Cardiac fibroblast (primary cell): ENCODE measurements around the gene PRKCA.
"Not testable (repeated sequence)": the region's sequence is repeated elsewhere in the genome, so short reads cannot be mapped to it uniquely, and the experiment has no call there.

Experiments
- DNase-seq, 2 donors: peaks; one replicate each; pipeline versions ENCODE4 v3.0.0 to v3.0.0-alpha.2; 2010; ENCODE audit warnings: low read depth in 2 of 2
- H3K4me3 ChIP-seq, 2 donors: replicated peaks in 1 of 2; 1 replicate in 1 of 2; 2 replicates in 1 of 2; pipeline ENCODE4 v1.5.1; 2011; ENCODE audit warnings: low read depth in 2 of 2, low read length in 2 of 2, mild to moderate bottlenecking in 2 of 2, moderate library complexity in 1 of 2
- TF ChIP-seq, protein P1 (sequence below): IDR thresholded peaks from one replicate; pipeline ENCODE4 v1.5.1; 2011; ENCODE audit warnings: low read depth, mild to moderate bottlenecking, low read length, inconsistent platforms

Gene PRKCA

DNA sequence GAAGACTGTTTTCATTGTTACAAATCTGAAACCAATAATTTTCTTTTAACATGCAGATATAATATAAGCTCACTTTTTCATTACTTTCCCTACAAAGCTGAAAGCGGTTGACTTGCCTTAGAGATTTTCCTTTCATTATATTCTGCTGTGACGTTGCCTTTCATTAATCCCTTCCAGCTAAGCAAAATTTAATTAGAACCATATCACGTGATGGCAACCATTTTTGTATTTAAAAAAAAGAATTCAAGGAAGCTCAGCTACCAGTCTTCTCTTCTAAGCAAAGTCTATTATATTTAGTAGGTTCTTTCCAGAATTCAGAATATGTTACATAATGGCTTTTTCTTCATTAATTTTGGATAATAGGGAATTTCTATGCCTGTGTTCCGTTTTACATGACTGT, 186.5 kb downstream of the PRKCA start:
- no peak overlapping the region for H3K4me3 ChIP-seq
- no peak for DNase-seq
- TF ChIP-seq, protein P1, sequence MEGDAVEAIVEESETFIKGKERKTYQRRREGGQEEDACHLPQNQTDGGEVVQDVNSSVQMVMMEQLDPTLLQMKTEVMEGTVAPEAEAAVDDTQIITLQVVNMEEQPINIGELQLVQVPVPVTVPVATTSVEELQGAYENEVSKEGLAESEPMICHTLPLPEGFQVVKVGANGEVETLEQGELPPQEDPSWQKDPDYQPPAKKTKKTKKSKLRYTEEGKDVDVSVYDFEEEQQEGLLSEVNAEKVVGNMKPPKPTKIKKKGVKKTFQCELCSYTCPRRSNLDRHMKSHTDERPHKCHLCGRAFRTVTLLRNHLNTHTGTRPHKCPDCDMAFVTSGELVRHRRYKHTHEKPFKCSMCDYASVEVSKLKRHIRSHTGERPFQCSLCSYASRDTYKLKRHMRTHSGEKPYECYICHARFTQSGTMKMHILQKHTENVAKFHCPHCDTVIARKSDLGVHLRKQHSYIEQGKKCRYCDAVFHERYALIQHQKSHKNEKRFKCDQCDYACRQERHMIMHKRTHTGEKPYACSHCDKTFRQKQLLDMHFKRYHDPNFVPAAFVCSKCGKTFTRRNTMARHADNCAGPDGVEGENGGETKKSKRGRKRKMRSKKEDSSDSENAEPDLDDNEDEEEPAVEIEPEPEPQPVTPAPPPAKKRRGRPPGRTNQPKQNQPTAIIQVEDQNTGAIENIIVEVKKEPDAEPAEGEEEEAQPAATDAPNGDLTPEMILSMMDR: no peak

DNA sequence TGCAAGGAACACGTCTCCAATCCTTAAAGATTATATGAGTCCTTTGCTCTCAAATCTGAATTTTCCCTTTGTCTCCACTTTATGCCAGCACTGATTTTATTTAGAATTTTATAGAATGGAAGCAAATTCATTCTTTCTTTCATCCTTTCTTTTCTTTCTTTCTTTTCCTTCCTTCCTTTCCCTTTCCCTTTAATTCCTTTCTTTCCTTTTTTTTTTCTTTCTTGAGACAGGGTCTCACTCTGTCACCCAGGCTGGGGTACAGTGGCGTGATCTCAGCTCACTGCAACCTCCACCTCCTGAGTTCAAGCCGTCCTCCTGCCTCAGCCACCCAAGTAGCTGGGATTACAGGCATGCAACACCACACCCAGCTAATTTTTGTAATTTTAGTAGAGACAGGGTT, 187.2 kb downstream of the PRKCA start:
- not testable (repeated sequence) for DNase-seq, H3K4me3 ChIP-seq

DNA sequence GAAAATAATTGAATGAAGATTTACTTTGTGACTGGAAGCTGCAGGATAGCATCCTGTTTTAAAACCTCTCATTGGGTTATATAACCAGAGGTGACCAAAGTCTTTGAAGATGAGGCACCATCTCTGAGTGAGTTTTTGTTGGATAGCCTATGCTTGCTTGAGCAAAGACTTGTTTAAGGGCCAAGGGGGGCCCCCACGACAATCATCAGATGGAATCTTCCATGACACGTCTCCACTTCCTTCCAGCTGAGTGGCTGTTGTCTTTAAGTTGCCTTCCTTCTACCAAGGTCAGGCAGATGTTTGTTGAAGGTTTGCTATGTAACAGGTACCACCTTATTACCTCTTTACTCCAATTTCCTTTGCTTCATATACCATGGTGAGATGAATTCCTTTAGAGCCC, 188.8 kb downstream of the PRKCA start:
- TF ChIP-seq, protein P1: no peak
- H3K4me3 ChIP-seq: no peak overlapping the region
- no peak for DNase-seq

- H3K4me3 ChIP-seq: no peak overlapping the region
- TF ChIP-seq, protein P1: no peak
- no peak for DNase-seq
These were observed 189.3 kb downstream of the PRKCA start for GRCh38 chr17:66491665-66492064.

GRCh38 chr17:66492080-66492479, 189.7 kb downstream of the PRKCA start:
- TF ChIP-seq, protein P1: no peak
- no peak for DNase-seq
- no peak overlapping the region for H3K4me3 ChIP-seq

DNA sequence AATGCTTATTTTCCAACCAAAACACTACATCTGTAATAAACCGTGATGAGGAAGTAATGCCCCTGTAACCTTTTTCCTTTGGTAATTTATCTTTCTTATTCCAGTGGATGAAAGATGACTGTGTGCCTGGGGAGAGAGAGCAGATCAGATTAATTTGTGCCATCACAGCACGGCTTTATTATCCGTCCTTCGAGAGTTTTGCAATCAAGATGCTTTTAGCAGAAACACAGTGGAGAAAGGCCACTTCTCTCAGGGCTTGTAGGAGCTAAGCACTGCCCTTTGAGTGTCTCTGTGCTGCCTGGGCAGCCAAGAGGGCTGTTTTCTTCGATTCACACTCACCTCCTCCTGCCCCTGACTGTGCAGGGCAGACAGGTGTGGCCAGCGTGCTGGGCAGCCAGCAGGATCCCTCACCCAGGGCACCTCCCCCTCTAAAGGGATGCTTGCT, 190.2 kb downstream of the PRKCA start:
- H3K4me3 ChIP-seq: no peak overlapping the region
- DNase-seq: peak in 1 of 2 donors; percentile 47
- TF ChIP-seq, protein P1: no peak

DNA sequence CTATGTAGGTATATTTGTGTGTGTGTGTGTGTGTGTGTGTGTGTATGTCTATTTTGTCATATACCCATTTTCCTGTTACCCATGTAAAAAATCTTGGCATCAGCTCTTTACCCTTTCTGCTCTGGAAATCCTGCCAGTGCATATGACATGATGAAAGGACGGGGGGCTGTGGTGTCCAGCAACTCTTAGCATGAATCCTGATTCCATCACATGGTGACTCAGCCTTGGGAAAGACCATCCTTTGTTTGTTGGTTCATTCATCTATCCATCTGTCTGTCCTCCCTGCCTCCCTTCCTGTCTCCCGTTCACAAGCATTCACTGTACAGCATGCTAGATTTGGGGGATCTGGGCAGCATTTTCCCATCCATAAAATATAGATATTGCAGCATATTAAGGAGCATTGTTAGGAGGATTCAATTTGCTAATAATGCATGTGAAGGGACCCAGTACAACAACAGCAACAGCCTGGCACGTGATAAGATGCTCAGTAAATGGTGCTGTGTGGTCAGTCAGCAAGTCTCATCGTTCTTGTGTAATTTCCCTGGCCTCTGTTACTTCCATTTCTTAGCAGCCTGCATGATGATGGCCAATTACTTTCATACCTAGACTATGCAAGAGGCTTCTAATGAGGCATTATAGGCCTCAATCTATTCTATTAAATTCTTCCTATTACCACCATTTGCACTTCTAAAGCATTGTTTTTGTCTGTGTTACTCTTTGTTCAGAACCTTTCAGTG, 191.0 kb downstream of the PRKCA start:
- DNase-seq: peak; percentile 80 to 90
- no peak overlapping the region for H3K4me3 ChIP-seq
- TF ChIP-seq, protein P1: no peak
